ENCODE results near the gene CEBPB.
A peak's percentile ranks its signal among the peaks of the same experiment; 100 is the strongest.
"Not testable (repeated sequence)": the region's sequence is repeated elsewhere in the genome, so short reads cannot be mapped to it uniquely, and the experiment has no call there.

CEBPB gene

GRCh38 chr20:50190251-50191064 lies at the start of gene CEBPB:
TSS of gene CEBPB (plus strand) at chr20:50190830. CDS start at chr20:50191034, 204 bp downstream.
- peak; percentile 73 for DNase-seq (ENCODE audit: low read depth)

DNA sequence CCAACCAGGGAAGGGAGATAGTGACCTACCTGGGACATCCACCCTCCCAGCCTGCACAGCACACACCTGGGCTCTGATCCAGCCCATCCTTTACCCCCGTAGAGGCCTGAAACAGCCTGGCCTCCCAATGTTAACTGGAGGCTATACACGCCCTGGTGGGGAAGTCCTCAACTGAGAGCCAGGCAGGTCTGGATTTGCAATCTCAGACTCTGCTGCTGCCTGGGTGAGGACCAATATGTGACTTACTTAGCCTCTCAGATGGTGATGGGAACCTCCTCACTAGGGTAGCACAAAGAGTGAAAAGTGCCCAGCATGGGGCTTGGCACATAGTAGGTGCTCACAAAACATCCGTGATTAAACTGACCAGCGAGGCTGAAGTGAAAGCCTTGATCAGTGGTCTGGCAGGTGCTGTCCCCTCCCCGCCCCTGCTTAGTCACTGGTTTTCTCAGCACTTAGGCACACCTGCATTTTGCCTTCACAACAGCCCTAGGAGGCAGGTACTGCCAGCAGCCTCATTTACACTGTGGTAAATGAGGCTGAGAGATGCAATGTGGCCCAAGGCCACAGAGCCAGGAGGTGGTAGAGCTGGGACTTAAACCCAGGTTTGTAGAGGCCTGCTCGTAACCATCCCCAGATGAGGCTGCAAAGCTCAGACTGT lies 49.5 kb upstream of the CEBPB start:
- no peak for DNase-seq (ENCODE audit: low read depth)

- DNase-seq (ENCODE audit: low read depth) = no peak
Observed at GRCh38 chr20:50141811-50142561, 48.6 kb upstream of the CEBPB start.

DNA sequence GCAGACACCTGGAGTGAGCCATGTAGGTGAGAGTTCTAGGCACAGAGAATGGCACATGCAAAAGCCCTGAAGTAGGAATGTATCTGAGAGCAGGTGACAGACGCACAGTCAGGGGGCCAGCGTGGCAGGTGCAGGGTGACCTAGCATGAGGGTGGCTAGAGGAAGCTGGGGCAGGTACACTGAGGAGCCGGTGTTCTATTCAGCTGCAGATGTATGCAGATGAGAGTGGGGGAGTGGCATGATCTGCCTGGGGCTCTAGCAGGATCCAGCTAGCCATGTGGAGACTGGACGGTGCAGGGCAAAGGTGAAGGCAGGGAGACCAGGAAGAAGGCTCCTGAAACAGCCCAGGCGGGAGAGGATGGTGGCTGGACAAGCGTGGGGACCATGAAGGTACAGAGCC lies 47.8 kb upstream of the CEBPB start:
- no peak for DNase-seq (ENCODE audit: low read depth)

- no peak for DNase-seq (ENCODE audit: low read depth)
Observed at GRCh38 chr20:50144362-50144761, 46.3 kb upstream of the CEBPB start.

DNA sequence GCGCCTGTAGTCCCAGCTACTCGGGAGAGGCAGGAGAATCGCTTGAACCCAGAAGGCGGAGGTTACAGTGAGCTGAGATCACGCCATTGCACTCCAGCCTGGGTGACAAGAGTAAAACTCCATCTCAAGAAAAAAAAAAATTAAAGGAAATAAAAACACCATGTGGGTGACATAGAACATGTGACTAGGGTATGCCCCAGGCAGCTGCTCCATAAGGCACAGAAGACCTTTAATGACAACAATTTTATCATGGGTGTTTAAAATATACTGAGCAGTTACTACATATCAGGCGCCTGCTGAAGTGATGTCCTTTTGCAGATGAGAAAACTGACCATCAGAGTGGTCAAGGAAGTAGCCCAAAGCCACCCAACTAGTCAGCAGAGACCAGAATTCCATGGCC lies 45.1 kb upstream of the CEBPB start:
- DNase-seq (ENCODE audit: low read depth) = no peak

DNA sequence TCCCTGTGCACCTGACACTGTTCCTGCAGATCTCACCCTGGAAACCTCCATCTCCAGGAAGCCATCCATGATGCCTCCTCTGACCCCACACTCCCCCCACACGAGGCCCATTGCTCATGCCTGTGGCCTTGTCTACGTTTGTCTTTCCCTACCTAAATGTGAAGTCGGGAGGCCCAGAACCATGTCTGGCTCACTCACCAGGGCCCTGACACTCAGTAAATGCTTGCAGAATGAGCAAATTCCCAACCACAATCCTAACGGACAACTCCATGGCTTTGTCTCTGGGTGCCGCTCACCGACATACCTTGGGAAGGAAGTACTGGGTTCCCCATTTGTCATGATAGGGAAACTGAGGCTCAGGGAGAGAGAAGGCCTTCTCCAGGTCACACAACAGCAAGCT lies 44.4 kb upstream of the CEBPB start:
- DNase-seq (ENCODE audit: low read depth) = no peak

GRCh38 chr20:50146732-50147662 lies 43.6 kb upstream of the CEBPB start:
- peak; percentile 58 for DNase-seq (ENCODE audit: low read depth)

DNA sequence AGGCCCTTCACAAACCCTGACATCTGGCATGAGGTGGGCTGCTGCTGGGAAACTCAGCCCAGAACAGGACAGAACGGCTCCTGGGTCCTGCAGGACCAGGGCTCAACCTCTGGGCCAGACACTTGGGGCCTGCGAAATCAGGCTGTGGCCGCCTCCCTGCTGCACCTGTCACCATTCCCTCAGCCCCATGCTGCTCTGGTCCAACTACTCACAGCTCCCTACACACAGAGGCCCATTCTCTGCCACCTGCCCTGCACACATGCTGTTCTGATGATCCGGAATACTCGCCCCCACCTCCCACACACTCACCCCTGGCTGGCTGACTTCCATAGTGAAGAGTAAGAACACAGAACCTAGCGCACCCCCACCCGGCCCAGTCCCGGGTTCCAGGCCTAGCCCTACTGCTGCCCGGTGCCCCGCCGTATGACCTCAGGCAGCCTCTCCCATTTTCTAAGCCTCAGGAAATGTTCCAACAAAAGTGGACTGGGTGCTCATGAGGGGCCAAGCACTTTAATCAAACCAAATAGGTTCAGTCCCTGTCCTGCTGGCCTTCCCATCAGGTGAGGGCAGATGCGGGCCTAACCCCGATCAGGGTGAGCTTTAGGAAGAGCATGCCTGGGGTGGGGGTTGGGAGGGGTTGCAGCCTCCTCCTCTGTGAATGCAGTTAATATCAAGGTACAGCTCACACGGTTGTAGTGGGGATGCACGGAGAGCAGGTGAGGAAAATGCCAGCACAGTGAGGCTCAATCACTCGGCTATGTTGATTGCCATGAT lies 41.0 kb upstream of the CEBPB start:
- DNase-seq (ENCODE audit: low read depth) = no peak

- DNase-seq (ENCODE audit: low read depth) = no peak
Observed at GRCh38 chr20:50151034-50151743, 39.4 kb upstream of the CEBPB start.

GRCh38 chr20:50152394-50153152 lies 38.1 kb upstream of the CEBPB start:
- DNase-seq (ENCODE audit: low read depth) = no peak

DNA sequence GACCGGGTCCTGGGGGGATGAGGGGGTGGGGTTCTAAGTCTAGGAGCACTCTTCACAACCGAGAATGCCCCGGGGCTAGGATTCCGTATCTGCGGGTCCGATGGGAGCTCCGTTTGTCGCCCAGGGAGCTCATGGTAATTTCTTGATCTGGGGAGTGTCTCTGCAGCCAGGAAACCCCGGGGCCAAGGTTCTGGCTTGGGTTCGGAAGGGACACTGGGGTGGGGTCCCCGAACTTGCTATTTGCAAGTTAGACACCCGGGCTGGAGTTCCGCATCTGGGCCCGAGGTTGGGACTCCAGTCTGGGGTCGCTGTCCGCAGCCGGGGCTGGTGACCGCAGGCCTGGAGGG lies 37.5 kb upstream of the CEBPB start:
- no peak for DNase-seq (ENCODE audit: low read depth)

GRCh38 chr20:50153500-50154377 lies 36.9 kb upstream of the CEBPB start, which contains the start of gene PEDS1:
TSS of gene PEDS1 (minus strand) at chr20:50153723. CDS start at chr20:50153637, 86 bp downstream.
- peak; percentile 78 for DNase-seq (ENCODE audit: low read depth)

DNA sequence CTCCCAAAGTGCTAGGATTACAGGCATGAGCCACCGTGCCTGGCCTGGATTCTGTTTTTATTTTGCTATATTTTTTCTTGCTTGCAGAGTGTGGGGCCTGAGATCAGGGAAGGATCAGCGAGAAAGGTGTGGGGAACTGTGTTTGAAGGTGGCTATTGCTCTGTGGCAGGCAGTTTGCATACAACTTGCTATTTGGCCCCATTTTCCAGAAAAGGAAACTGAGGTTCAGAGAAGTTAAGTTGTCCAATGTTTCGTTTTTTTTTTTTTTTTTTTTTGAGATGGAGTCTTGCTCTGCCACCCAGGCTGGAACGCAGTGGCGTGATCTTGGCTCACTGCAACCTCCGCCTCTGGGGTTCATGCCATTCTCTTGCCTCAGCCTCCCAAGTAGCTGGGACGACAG lies 29.1 kb upstream of the CEBPB start:
- not testable (repeated sequence) for DNase-seq (ENCODE audit: low read depth)

- no peak for DNase-seq (ENCODE audit: low read depth)
Observed at GRCh38 chr20:50163570-50164317, 26.9 kb upstream of the CEBPB start.

GRCh38 chr20:50165684-50166554 lies 24.7 kb upstream of the CEBPB start:
- DNase-seq (ENCODE audit: low read depth) = peak; percentile 68

DNA sequence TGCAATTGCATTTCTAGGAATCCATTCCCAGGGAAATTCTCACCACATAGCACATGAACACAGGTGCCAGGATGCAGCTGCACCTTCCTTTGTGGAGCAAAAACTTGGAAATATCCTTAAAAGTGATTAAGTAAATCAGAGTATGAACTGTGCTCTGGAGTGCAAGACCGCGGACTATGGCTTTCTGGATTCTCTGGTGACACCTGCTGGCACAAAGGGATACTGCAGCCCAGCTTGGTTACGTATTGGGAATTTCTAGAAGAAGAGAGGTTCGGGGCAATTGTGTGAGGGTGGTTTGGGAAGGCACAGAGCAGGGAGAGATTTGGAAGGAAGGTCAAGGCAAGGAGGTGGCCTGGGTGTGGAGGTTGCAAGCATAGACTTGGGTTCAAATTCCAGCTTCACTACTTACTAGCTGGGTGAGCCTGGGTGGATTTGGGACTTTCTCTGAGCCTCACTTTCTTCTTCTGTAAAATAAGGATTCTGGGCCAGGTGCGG lies 21.3 kb upstream of the CEBPB start:
- peak; percentile 65 for DNase-seq (ENCODE audit: low read depth)
